Left lung (tissue), 10 donors: Measurements from ENCODE around the gene ZNF892. TPM values are rescaled to one million over a fixed set of nuclear protein-coding genes. Genes with fewer than 3 reads are reported as not detected.
"Not testable (repeated sequence)": the region's sequence is repeated elsewhere in the genome, so short reads cannot be mapped to it uniquely, and the experiment has no call there.

ENCODE experiments used
- ATAC-seq: fragments of 200-7000 bp; cut with Tn5 transposase; one replicate; pipeline ENCODE4 v1.9.1; 2020; ENCODE audit warnings: moderate library complexity
- DNase-seq, 4 donors: peaks; one replicate each; pipeline ENCODE4 v3.0.0-alpha.2; 2013 to 2020
- H3K27ac ChIP-seq, 2 donors: fragments of 200-600 bp; sonication (generic) in 1 of 2; one replicate each; pipeline versions ENCODE4 v1.5.0 to v1.8.0; 2020 to 2021
- H3K27me3 ChIP-seq, 2 donors: fragments of 200-600 bp; sonication (generic) in 1 of 2; one replicate each; pipeline versions ENCODE4 v1.5.0 to v1.8.0; 2020 to 2021
- H3K36me3 ChIP-seq, 2 donors: fragments of 200-600 bp; sonication (generic) in 1 of 2; one replicate each; pipeline versions ENCODE4 v1.5.0 to v1.8.0; 2020 to 2021
- H3K4me1 ChIP-seq, 2 donors: fragments of 200-600 bp; one replicate each; pipeline ENCODE4 v1.8.0; 2021
- H3K4me3 ChIP-seq, 2 donors: fragments of 200-600 bp; sonication (generic) in 1 of 2; one replicate each; pipeline versions ENCODE4 v1.5.0 to v1.8.0; 2020 to 2021; ENCODE audit warnings: mild to moderate bottlenecking in 1 of 2
- H3K9me3 ChIP-seq, 2 donors: fragments of 200-600 bp; sonication (generic) in 1 of 2; one replicate each; pipeline versions ENCODE4 v1.5.0 to v1.8.0; 2020 to 2021
- CTCF ChIP-seq, 2 donors: fragments of 200-600 bp; sonication (generic) in 1 of 2; IDR thresholded peaks; one replicate each; pipeline versions ENCODE4 v1.5.0 to v1.8.0; 2021; ENCODE audit warnings: antibody characterized with exemption in 2 of 2
- intact Hi-C, 2 donors: fragments of 100-400 bp; cut with DNase I; formaldehyde crosslinking; loops; one replicate each; pipeline versions ENCODE4 v1.11.2 to v1.14.2; 2022
- polyA plus RNA-seq, 6 donors: library from polyadenylated mRNA; unstranded; fragments of 120-200 nt; gene quantifications; one replicate each; pipeline ENCODE4 v1.2.1, GENCODE V29; 2013; ENCODE audit not compliant: insufficient read length in 6 of 6
- total RNA-seq, 2 donors: library from RNA; stranded (reverse); fragmentation: NEBNext Ultra II Directional; extraction: Animal tissue kit (Norgen Biotek cat#: 25700); gene quantifications; one replicate each; pipeline ENCODE4 v1.2.1, GENCODE V29; 2021
- donor health status: DM: no; HTN: yes; CAD: no.
- donor health status: DM: no; HTN: no; CAD: no.

The ZNF892 gene
- total and polyA plus RNA-seq, 8 donors = 4.3 to 5.6 (median 5.1) TPM

- intact Hi-C loops = no loop called here
- Histone ChIP-seq H3K27me3 (no peaks in the 10 kb centered on the region), H3K27ac (no peak overlapping the region), H3K9me3 (peaks cover 0 to 29% of the 10 kb centered on the region in 2 donors), H3K36me3 (peaks cover 0 to 71% of the 10 kb centered on the region in 2 donors), H3K4me3 (no peak overlapping the region), H3K4me1 (no peaks in the 10 kb centered on the region)
- TF ChIP-seq CTCF (IDR thresholded peaks at IDR 0.05) = no peak
- ATAC-seq (no peak), DNase-seq (no peak)
Observed at GRCh38 chr2:95179451-95179850, 27.9 kb upstream of the ZNF892 start.

GRCh38 chr2:95181774-95182173 lies 25.5 kb upstream of the ZNF892 start:
- intact Hi-C loops = no loop called here
- Histone ChIP-seq H3K4me1 (no peaks in the 10 kb centered on the region), H3K4me3 (no peak overlapping the region), H3K27me3 (no peaks in the 10 kb centered on the region), H3K27ac (no peak overlapping the region), H3K36me3 (peaks cover 0 to 64% of the 10 kb centered on the region in 2 donors), H3K9me3 (peaks cover 0 to 34% of the 10 kb centered on the region in 2 donors)
- no peak for TF ChIP-seq CTCF (IDR thresholded peaks at IDR 0.05)
- DNase-seq = no peak
- no peak for ATAC-seq

GRCh38 chr2:95185197-95185596 lies 22.1 kb upstream of the ZNF892 start:
- H3K36me3 ChIP-seq = peaks cover 0 to 33% of the 10 kb centered on the region in 2 donors
- no peak overlapping the region for H3K4me3 ChIP-seq
- DNase-seq (no peak), ATAC-seq (no peak)
- TF ChIP-seq CTCF (IDR thresholded peaks at IDR 0.05) = no peak
- H3K27ac ChIP-seq = no peak overlapping the region
- H3K27me3 ChIP-seq = no peaks in the 10 kb centered on the region
- H3K4me1 ChIP-seq = no peaks in the 10 kb centered on the region
- intact Hi-C loops = no loop called here
- H3K9me3 ChIP-seq = peaks cover 0 to 29% of the 10 kb centered on the region in 2 donors

GRCh38 chr2:95185973-95186372 lies 21.3 kb upstream of the ZNF892 start:
- Histone ChIP-seq H3K9me3 (peaks cover 0 to 25% of the 10 kb centered on the region in 2 donors), H3K36me3 (peaks cover 0 to 25% of the 10 kb centered on the region in 2 donors), H3K27me3 (no peaks in the 10 kb centered on the region), H3K4me3 (no peak overlapping the region), H3K27ac (no peak overlapping the region), H3K4me1 (no peaks in the 10 kb centered on the region)
- intact Hi-C loops = no loop called here
- no peak for TF ChIP-seq CTCF (IDR thresholded peaks at IDR 0.05)
- DNase-seq = no peak
- no peak for ATAC-seq

- H3K4me3 ChIP-seq, H3K27ac ChIP-seq, ATAC-seq, H3K27me3 ChIP-seq, H3K36me3 ChIP-seq, H3K9me3 ChIP-seq, H3K4me1 ChIP-seq, intact Hi-C loops: not testable (repeated sequence)
- DNase-seq = peak in 3 of 4 donors; percentile 18 to 83 (median 45)
- TF ChIP-seq CTCF (IDR thresholded peaks at IDR 0.05) = peak; percentile 45 to 61
Observed at GRCh38 chr2:95192956-95193355, 14.4 kb upstream of the ZNF892 start.
